ENCODE measurements around the gene CENPQ.
A peak's percentile ranks its signal among the peaks of the same experiment; 100 is the strongest.

CENPQ gene

GRCh38 chr6:49453221-49453620 is 9.9 kb upstream of the CENPQ start:
- no peak for DNase-seq (ENCODE audit: low read depth)
- TF ChIP-seq CTCF (IDR thresholded peaks at IDR 0.05; ENCODE audit: control insufficient read depth, extremely low read depth, insufficient read depth), result no peak
- no peak overlapping the region for H3K4me3 ChIP-seq (ENCODE audit: low read depth, low read length)

GRCh38 chr6:49454787-49455709 is 8.1 kb upstream of the CENPQ start:
- no peak overlapping the region for H3K4me3 ChIP-seq (ENCODE audit: low read depth, low read length)
- DNase-seq (ENCODE audit: low read depth), result no peak

GRCh38 chr6:49457771-49458170 is 5.4 kb upstream of the CENPQ start:
- H3K4me3 ChIP-seq (ENCODE audit: low read depth, low read length), result no peak overlapping the region
- TF ChIP-seq CTCF (IDR thresholded peaks at IDR 0.05; ENCODE audit: control insufficient read depth, extremely low read depth, insufficient read depth), result no peak
- DNase-seq (ENCODE audit: low read depth), result no peak

More at GRCh38 chr6:49454787-49455709, 8.1 kb upstream of the CENPQ start:
- no peak for TF ChIP-seq CTCF (IDR thresholded peaks at IDR 0.05; ENCODE audit: control insufficient read depth, extremely low read depth, insufficient read depth)

GRCh38 chr6:49462071-49462470 is 1.1 kb upstream of the CENPQ start:
- H3K4me3 ChIP-seq (ENCODE audit: low read depth, low read length), result peak overlapping the region; percentile 72
- TF ChIP-seq CTCF (IDR thresholded peaks at IDR 0.05; ENCODE audit: control insufficient read depth, extremely low read depth, insufficient read depth), result no peak
- no peak for DNase-seq (ENCODE audit: low read depth)

- no peak for DNase-seq (ENCODE audit: low read depth)
- TF ChIP-seq CTCF (IDR thresholded peaks at IDR 0.05; ENCODE audit: control insufficient read depth, extremely low read depth, insufficient read depth), result no peak
- peak overlapping the region; percentile 72 for H3K4me3 ChIP-seq (ENCODE audit: low read depth, low read length)
Observed at GRCh38 chr6:49462599-49462926, 607 bp upstream of the CENPQ start.

- peak overlapping the region; percentile 72 for H3K4me3 ChIP-seq (ENCODE audit: low read depth, low read length)
- DNase-seq (ENCODE audit: low read depth), result no peak
- TF ChIP-seq CTCF (IDR thresholded peaks at IDR 0.05; ENCODE audit: control insufficient read depth, extremely low read depth, insufficient read depth), result no peak
Observed at GRCh38 chr6:49463612-49463967, 420 bp downstream of the CENPQ start.

GRCh38 chr6:49464691-49465090 is 1.5 kb downstream of the CENPQ start:
- no peak for DNase-seq (ENCODE audit: low read depth)
- H3K4me3 ChIP-seq (ENCODE audit: low read depth, low read length), result peak overlapping the region; percentile 72; the same call in 1 of the 2 replicates
- TF ChIP-seq CTCF (IDR thresholded peaks at IDR 0.05; ENCODE audit: control insufficient read depth, extremely low read depth, insufficient read depth), result no peak
